H1 (cell line): ENCODE results near the gene TWIST2. TPM values are rescaled to one million over a fixed set of nuclear protein-coding genes. Genes with fewer than 3 reads are reported as not detected.

Experiments
- CTCF ChIA-PET: fragments of 300-600 bp; sonication (Branson Sonifier 250); formaldehyde crosslinking; loops from one replicate; lab custom pipeline; 2021; ENCODE audit not compliant: partially characterized antibody; lab: Charles Lee
- POLR2A ChIA-PET: fragments of 300-600 bp; sonication (Branson Sonifier 250); formaldehyde crosslinking; loops from one replicate; lab custom pipeline; 2021; ENCODE audit warnings: inconsistent platforms; ENCODE audit not compliant: partially characterized antibody; lab: Charles Lee
- DNase-seq, 2 experiments: peaks; one replicate each; pipeline versions ENCODE4 v3.0.0 to v3.0.0-alpha.2; 2010 to 2022; ENCODE audit warnings: low spot score in 2 of 2, low read depth in 1 of 2, mixed read lengths in 1 of 2
- FAIRE-seq: peaks from 2 replicates; lab custom pipeline; 2011; peaks lifted over from hg19 to GRCh38; lab: Jason Lieb, UNC
- H2AFZ ChIP-seq: 2 replicates; pipeline ENCODE4 v1.8.1; 2012; ENCODE audit warnings: low read length, inconsistent platforms
- H2AK5ac ChIP-seq: 2 replicates; pipeline ENCODE4 v1.6.1; 2013; ENCODE audit warnings: low read depth, low read length
- H2BK120ac ChIP-seq: replicated peaks from 2 replicates; pipeline ENCODE3; 2013; ENCODE audit warnings: low read depth, low read length, inconsistent platforms
- H2BK12ac ChIP-seq: 2 replicates; pipeline ENCODE4 v1.6.1; 2013; ENCODE audit warnings: low read depth, low read length
- H2BK15ac ChIP-seq: 2 replicates; pipeline ENCODE4 v1.6.1; 2013; ENCODE audit warnings: low read length
- H2BK20ac ChIP-seq: 2 replicates; pipeline ENCODE4 v1.6.1; 2013; ENCODE audit warnings: low read length
- H2BK5ac ChIP-seq: 2 replicates; pipeline ENCODE4 v1.6.1; 2013; ENCODE audit warnings: low read depth, low read length
- H3K14ac ChIP-seq: 2 replicates; pipeline ENCODE4 v1.6.1; 2013; ENCODE audit warnings: inconsistent platforms; ENCODE audit not compliant: insufficient read length
- H3K18ac ChIP-seq: 2 replicates; pipeline ENCODE4 v1.6.1; 2013; ENCODE audit warnings: low read length; ENCODE audit errors: extremely low read depth
- H3K23ac ChIP-seq: 2 replicates; pipeline ENCODE4 v1.6.1; 2013; ENCODE audit warnings: inconsistent platforms; ENCODE audit not compliant: insufficient read length
- H3K23me2 ChIP-seq: 2 replicates; pipeline ENCODE4 v1.6.1; 2013; ENCODE audit warnings: low read depth, low read length
- H3K27ac ChIP-seq: 2 replicates; pipeline ENCODE4 v1.6.1; 2011; ENCODE audit warnings: low read depth, low read length, inconsistent platforms
- H3K27me3 ChIP-seq, 4 experiments: replicated peaks in 1 of 4; 1 replicate in 1 of 4; 2 replicates in 3 of 4; pipeline versions ENCODE4 v1.6.1 to v1.8.1; 2011 to 2013; ENCODE audit warnings: low read length in 3 of 4, mild to moderate bottlenecking in 3 of 4, inconsistent platforms in 2 of 4, mixed read lengths in 2 of 4, moderate library complexity in 1 of 4; ENCODE audit not compliant: control insufficient read depth in 3 of 4, insufficient read depth in 3 of 4; ENCODE audit errors: extremely low read depth in 1 of 4
- H3K36me3 ChIP-seq, 4 experiments: 2 replicates each; pipeline versions ENCODE4 v1.6.1 to v1.8.1; 2011 to 2013; ENCODE audit warnings: mild to moderate bottlenecking in 4 of 4, low read length in 3 of 4, moderate library complexity in 2 of 4, control low read depth in 1 of 4, inconsistent platforms in 1 of 4; ENCODE audit not compliant: insufficient read depth in 4 of 4, control insufficient read depth in 2 of 4
- H3K4ac ChIP-seq: replicated peaks from 2 replicates; pipeline ENCODE3; 2013; ENCODE audit warnings: low read length, low read depth, mixed read lengths, inconsistent platforms; ENCODE audit not compliant: insufficient read length
- H3K4me1 ChIP-seq, 4 experiments: replicated peaks in 1 of 4; 1 replicate in 1 of 4; 2 replicates in 3 of 4; pipeline versions ENCODE4 v1.6.1 to v1.8.1; 2011 to 2013; ENCODE audit warnings: low read length in 3 of 4, inconsistent platforms in 2 of 4, mixed read lengths in 1 of 4; ENCODE audit not compliant: insufficient read depth in 4 of 4, control insufficient read depth in 3 of 4
- H3K4me2 ChIP-seq, 2 experiments: 2 replicates each; pipeline versions ENCODE4 v1.6.1 to v1.8.1; 2011 to 2013; ENCODE audit warnings: low read depth in 2 of 2, low read length in 2 of 2, control low read depth in 1 of 2, inconsistent platforms in 1 of 2, mild to moderate bottlenecking in 1 of 2; ENCODE audit not compliant: insufficient read depth in 1 of 2
- H3K4me3 ChIP-seq, 4 experiments: fragments of 200-600, 300-600 bp in 1 of 4; sonication (generic), shearing (Covaris generic), sonication (Bioruptor Twin) in 1 of 4; 2 replicates each; pipeline versions ENCODE4 v1.5.1 to v1.8.1; 2011 to 2016; ENCODE audit warnings: low read length in 4 of 4, low read depth in 3 of 4, control low read depth in 2 of 4, inconsistent platforms in 2 of 4, mild to moderate bottlenecking in 2 of 4, mixed read lengths in 1 of 4, moderate library complexity in 1 of 4; ENCODE audit not compliant: insufficient read depth in 2 of 4; ENCODE audit errors: extremely low read depth in 1 of 4
- H3K56ac ChIP-seq: replicated peaks from 2 replicates; pipeline ENCODE3; 2013; ENCODE audit warnings: low read depth, mild to moderate bottlenecking, mixed read lengths, low read length, inconsistent platforms; ENCODE audit not compliant: insufficient read length
- H3K79me1 ChIP-seq: 2 replicates; pipeline ENCODE4 v1.6.1; 2013; ENCODE audit warnings: low read depth, low read length, control low read depth
- H3K79me2 ChIP-seq, 2 experiments: 2 replicates each; pipeline versions ENCODE4 v1.6.1 to v1.8.1; 2012 to 2013; ENCODE audit warnings: low read length in 2 of 2, mild to moderate bottlenecking in 2 of 2, inconsistent platforms in 1 of 2; ENCODE audit not compliant: insufficient read depth in 2 of 2, control insufficient read depth in 1 of 2
- H3K9ac ChIP-seq, 4 experiments: replicated peaks in 1 of 4; 1 replicate in 1 of 4; 2 replicates in 3 of 4; pipeline versions ENCODE4 v1.6.1 to v1.8.1; 2011 to 2013; ENCODE audit warnings: low read depth in 3 of 4, low read length in 3 of 4, control low read depth in 2 of 4, mild to moderate bottlenecking in 2 of 4, moderate library complexity in 2 of 4, inconsistent platforms in 1 of 4; ENCODE audit errors: extremely low read depth in 1 of 4
- H3K9me3 ChIP-seq, 2 experiments: 2 replicates each; pipeline versions ENCODE4 v1.6.1 to v1.8.1; 2012 to 2013; ENCODE audit warnings: mild to moderate bottlenecking in 2 of 2, moderate library complexity in 2 of 2, control low read depth in 1 of 2, inconsistent platforms in 1 of 2, low read depth in 1 of 2, low read length in 1 of 2, mixed read lengths in 1 of 2; ENCODE audit not compliant: insufficient read depth in 2 of 2
- H4K20me1 ChIP-seq, 2 experiments: replicated peaks in 1 of 2; 2 replicates each; pipeline versions ENCODE3 to v1.8.1; 2011 to 2013; ENCODE audit warnings: inconsistent platforms in 2 of 2, low read length in 2 of 2, mild to moderate bottlenecking in 1 of 2; ENCODE audit not compliant: insufficient read depth in 2 of 2, control insufficient read depth in 1 of 2
- H4K5ac ChIP-seq: 2 replicates; pipeline ENCODE4 v1.6.1; 2013; ENCODE audit warnings: low read length, low read depth, mixed read lengths, inconsistent platforms; ENCODE audit not compliant: insufficient read length
- H4K8ac ChIP-seq: 2 replicates; pipeline ENCODE4 v1.8.0; 2013; ENCODE audit warnings: mild to moderate bottlenecking, moderate library complexity, low read length, inconsistent platforms; ENCODE audit not compliant: insufficient read depth; ENCODE audit errors: extremely low read depth
- H4K91ac ChIP-seq: replicated peaks from 2 replicates; pipeline ENCODE3; 2013; ENCODE audit warnings: low read length, mixed read lengths, inconsistent platforms; ENCODE audit not compliant: insufficient read length
- CBX8 ChIP-seq: fragments of 300-800, 300-1000 bp; sonication (generic); IDR thresholded peaks from 2 replicates; pipeline ENCODE4 v1.7.1; 2016; ENCODE audit warnings: low read depth, low read length, borderline replicate concordance
- CHD1 ChIP-seq: IDR thresholded peaks from 2 replicates; pipeline ENCODE4 v1.6.1; 2012; ENCODE audit warnings: low read depth, low read length, improper control_type of control experiment
- HDAC2 ChIP-seq, 2 experiments: fragments of 300-600 bp in 1 of 2; sonication (generic) in 1 of 2; IDR thresholded peaks; 2 replicates each; pipeline ENCODE4 v1.6.1; 2011 to 2012; ENCODE audit warnings: low read depth in 2 of 2, low read length in 2 of 2, mild to moderate bottlenecking in 2 of 2, moderate library complexity in 2 of 2, borderline replicate concordance in 1 of 2, inconsistent platforms in 1 of 2
- KDM4A ChIP-seq: IDR thresholded peaks from one replicate; pipeline ENCODE4 v1.7.1; 2012; ENCODE audit warnings: low read depth, mild to moderate bottlenecking, moderate library complexity, low read length, inconsistent platforms; ENCODE audit not compliant: severe bottlenecking
- MAFK ChIP-seq: IDR thresholded peaks from 2 replicates; pipeline ENCODE4 v1.6.1; 2012; ENCODE audit warnings: low read depth, mild to moderate bottlenecking, improper control_type of control experiment, low read length
- MAX ChIP-seq: IDR thresholded peaks from 2 replicates; pipeline ENCODE4 v1.6.1; 2012; ENCODE audit warnings: inconsistent platforms
- NANOG ChIP-seq: IDR thresholded peaks from 2 replicates; pipeline ENCODE4 v1.6.1; 2011; ENCODE audit warnings: low read length, low read depth, mild to moderate bottlenecking, inconsistent platforms; ENCODE audit not compliant: insufficient read depth, poor library complexity, severe bottlenecking
- SAP30 ChIP-seq: fragments of 300-600 bp; sonication (generic); IDR thresholded peaks from 2 replicates; pipeline ENCODE4 v1.7.1; 2012; ENCODE audit warnings: low read length, moderate library complexity, mild to moderate bottlenecking, inconsistent platforms; ENCODE audit not compliant: insufficient read depth, insufficient replicate concordance
- SUZ12 ChIP-seq: fragments of 200-600 bp; sonication (generic); IDR thresholded peaks from 2 replicates; pipeline ENCODE4 v1.6.1; 2012; ENCODE audit warnings: mild to moderate bottlenecking, inconsistent platforms, low read length, moderate library complexity, mixed read lengths
- TBP ChIP-seq: IDR thresholded peaks from 2 replicates; pipeline ENCODE4 v1.6.1; 2011; ENCODE audit warnings: low read depth, low read length, improper control_type of control experiment
- WGBS, 2 experiments: shearing (Covaris generic) in 1 of 2; methylation state at CpG; one replicate each; pipeline versions ENCODE4 v1.1.6 to v1.1.7; 2013 to 2015; ENCODE audit warnings: low lambda C conversion rate in 2 of 2, mixed read lengths in 2 of 2, inconsistent platforms in 1 of 2, low coverage in 1 of 2, missing lambda C conversion rate in 1 of 2; ENCODE audit not compliant: insufficient replicate concordance in 2 of 2, insufficient coverage in 1 of 2, insufficient read length in 1 of 2; ENCODE audit errors: extremely low coverage in 1 of 2, missing lambda C conversion rate in 1 of 2; 5-methylcytosine and 5-hydroxymethylcytosine counted together
- polyA plus RNA-seq, 7 experiments: library from polyadenylated mRNA; depleted of rRNA in 3 of 7; stranded (reverse) in 5 of 7; unstranded in 2 of 7; fragments of >200 nt in 5 of 7; fragments of 200-250 nt in 2 of 7; gene quantifications; 1 replicate in 5 of 7; 2 replicates in 1 of 7; 4 replicates in 1 of 7; pipeline versions ENCODE4 v1.2.1 to v1.2.3, GENCODE V29; 2011 to 2013; ENCODE audit warnings: missing spikeins in 2 of 7, mixed read lengths in 2 of 7
- total RNA-seq: library from RNA; stranded (reverse); fragmentation: NEBNext Ultra II Directional; extraction: Animal tissue kit (Norgen Biotek cat#: 25700); gene quantifications from 2 replicates; pipeline ENCODE4 v1.2.1, GENCODE V29; 2021
- TF ChIP-seq, protein P1 (sequence below): IDR thresholded peaks from 2 replicates; pipeline ENCODE4 v1.6.1; 2011; ENCODE audit warnings: low read length, improper control_type of control experiment

Gene TWIST2
- total and polyA plus RNA-seq, 2 of the 8 experiments (the other 6 are each of a cell fraction or from before 2014, with no cell fraction given) = 2.6 to 4.3 TPM

DNA sequence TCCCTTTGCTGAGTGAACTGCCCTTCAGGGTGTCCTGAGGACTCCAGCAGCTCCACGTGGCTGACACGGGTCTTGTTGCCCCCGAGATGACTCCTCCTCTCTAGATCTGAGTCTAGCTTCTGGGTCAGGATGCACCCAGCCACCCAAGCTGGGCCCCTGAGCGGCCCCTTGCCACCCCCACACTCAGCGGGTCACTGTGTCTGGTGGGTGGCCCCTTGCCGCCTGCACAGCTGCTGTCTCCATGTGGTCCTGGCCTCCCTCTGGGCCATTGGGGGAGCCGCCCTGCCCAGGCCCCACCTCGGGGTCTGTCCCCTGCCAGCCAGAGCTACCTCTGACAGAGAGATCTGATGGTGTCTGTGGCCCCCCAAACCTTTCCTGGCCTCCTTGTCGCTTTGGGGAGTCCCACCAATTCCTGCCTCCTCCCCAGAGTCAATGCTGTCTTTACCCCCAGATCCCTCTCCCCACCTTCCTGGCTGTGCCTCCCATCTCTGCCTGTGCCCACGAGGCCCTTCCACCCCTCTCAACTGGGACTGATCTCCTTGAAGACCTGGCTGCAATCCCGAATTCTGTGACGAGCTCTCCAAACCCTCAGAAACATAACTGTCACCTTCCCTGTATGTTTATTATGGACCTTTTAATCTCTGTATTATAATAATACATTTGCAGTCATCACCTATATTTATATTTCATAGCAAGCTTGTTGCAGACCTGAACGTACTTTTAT lies 46.5 kb downstream of the TWIST2 start:
- Histone ChIP-seq H3K27me3 (0 out of 7 replicates have a peak, but pooled peaks cover 0 to 3% (median 0%) of the 10 kb centered on the region in 4 experiments), H3K4me3 (no peak overlapping the region), H2BK120ac (no peak overlapping the region), H2BK5ac (no peak overlapping the region), H4K91ac (no peak overlapping the region), H2BK12ac (no peak overlapping the region), H2AFZ (no peak overlapping the region), H3K79me2 (no peaks in the 10 kb centered on the region), H3K4me1 (peaks cover 0 to 10% (median 7%) of the 10 kb centered on the region in 4 experiments; a peak in 6 of 7 replicates), H3K79me1 (no peaks in the 10 kb centered on the region; the same call in 1 of the 2 replicates), H3K36me3 (no peaks in the 10 kb centered on the region), H3K23me2 (no peaks in the 10 kb centered on the region), H3K23ac (no peak overlapping the region), H3K9ac (no peak overlapping the region), H3K18ac (no peak overlapping the region), H4K5ac (no peak overlapping the region), H3K27ac (no peak overlapping the region), H3K14ac (no peak overlapping the region), H4K20me1 (no peaks in the 10 kb centered on the region), H2BK20ac (no peak overlapping the region), H2BK15ac (no peak overlapping the region), H3K4me2 (no peak overlapping the region), H2AK5ac (no peak overlapping the region), H3K4ac (no peak overlapping the region), H4K8ac (no peak overlapping the region), H3K9me3 (no peaks in the 10 kb centered on the region), H3K56ac (no peak overlapping the region)
- 94% methylated on average over 11 of the region's 13 CpGs; no CpG with 5 or more reads in 1 of the 2 experiments for WGBS, 2 experiments
- DNase-seq = no peak
- ChIA-PET POLR2A (no interaction called here), CTCF (no interaction called here)
- no peak for FAIRE-seq
- TF ChIP-seq, protein P1, sequence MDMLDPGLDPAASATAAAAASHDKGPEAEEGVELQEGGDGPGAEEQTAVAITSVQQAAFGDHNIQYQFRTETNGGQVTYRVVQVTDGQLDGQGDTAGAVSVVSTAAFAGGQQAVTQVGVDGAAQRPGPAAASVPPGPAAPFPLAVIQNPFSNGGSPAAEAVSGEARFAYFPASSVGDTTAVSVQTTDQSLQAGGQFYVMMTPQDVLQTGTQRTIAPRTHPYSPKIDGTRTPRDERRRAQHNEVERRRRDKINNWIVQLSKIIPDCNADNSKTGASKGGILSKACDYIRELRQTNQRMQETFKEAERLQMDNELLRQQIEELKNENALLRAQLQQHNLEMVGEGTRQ = no peak
- TF ChIP-seq MAFK (no peak), TBP (no peak), MAX (no peak), NANOG (no peak), CBX8 (no peak), HDAC2 (IDR thresholded peaks at IDR 0.05; ENCODE audit: borderline replicate concordance in 1 of 2, low read depth in 2 of 2, low read length in 2 of 2) (no peak), CHD1 (no peak), SAP30 (no peak), KDM4A (no peak), SUZ12 (no peak)
